Subcutaneous abdominal adipose tissue (tissue), 5 donors: ENCODE measurements around the gene WDTC1.
"Not testable (repeated sequence)": the region's sequence is repeated elsewhere in the genome, so short reads cannot be mapped to it uniquely, and the experiment has no call there.

Experiments used
- H3K27ac ChIP-seq: one replicate; pipeline ENCODE4 v1.7.0; 2013; ENCODE audit warnings: low read depth, mild to moderate bottlenecking, inconsistent platforms, low read length, moderate library complexity
- H3K27me3 ChIP-seq, 5 donors: one replicate each; pipeline ENCODE4 v1.7.0; 2013; ENCODE audit warnings: low read length in 5 of 5, inconsistent platforms in 1 of 5; ENCODE audit not compliant: control insufficient read depth in 5 of 5, insufficient read depth in 4 of 5
- H3K36me3 ChIP-seq, 5 donors: one replicate each; pipeline ENCODE4 v1.7.0; 2013; ENCODE audit warnings: low read length in 5 of 5; ENCODE audit not compliant: control insufficient read depth in 5 of 5, insufficient read depth in 5 of 5
- H3K4me1 ChIP-seq, 5 donors: one replicate each; pipeline ENCODE4 v1.7.0; 2013; ENCODE audit warnings: low read length in 5 of 5, mild to moderate bottlenecking in 3 of 5, moderate library complexity in 1 of 5; ENCODE audit not compliant: control insufficient read depth in 5 of 5, insufficient read depth in 5 of 5
- H3K4me3 ChIP-seq, 5 donors: one replicate each; pipeline ENCODE4 v1.7.0; 2013; ENCODE audit warnings: low read length in 5 of 5, low read depth in 1 of 5
- H3K9ac ChIP-seq, 5 donors: one replicate each; pipeline ENCODE4 v1.7.0; 2013; ENCODE audit warnings: low read length in 5 of 5, mild to moderate bottlenecking in 4 of 5, moderate library complexity in 3 of 5
- H3K9me3 ChIP-seq, 5 donors: one replicate each; pipeline ENCODE4 v1.7.0; 2013; ENCODE audit warnings: low read length in 5 of 5; ENCODE audit not compliant: control insufficient read depth in 5 of 5
- donor health status: healthy.
- donor health status: healthy.
- donor health status: healthy.
- donor health status: healthy.
- donor health status: healthy.

The WDTC1 gene

GRCh38 chr1:27241677-27242076 lies 7.2 kb downstream of the WDTC1 start:
- H3K9ac ChIP-seq: no peak overlapping the region
- no peak overlapping the region for H3K27ac ChIP-seq
- no peaks in the 10 kb centered on the region for H3K27me3 ChIP-seq
- no peaks in the 10 kb centered on the region for H3K9me3 ChIP-seq
- H3K4me3 ChIP-seq: no peak overlapping the region
- H3K36me3 ChIP-seq: peaks cover 0 to 3% (median 0%) of the 10 kb centered on the region in 5 donors
- peaks cover 0 to 5% (median 0%) of the 10 kb centered on the region in 5 donors for H3K4me1 ChIP-seq

- not testable (repeated sequence) for H3K27me3 ChIP-seq, H3K9me3 ChIP-seq, H3K36me3 ChIP-seq, H3K27ac ChIP-seq, H3K9ac ChIP-seq, H3K4me3 ChIP-seq, H3K4me1 ChIP-seq
Measured at GRCh38 chr1:27243665-27244064, 9.2 kb downstream of the WDTC1 start.

GRCh38 chr1:27246194-27246593 lies 11.8 kb downstream of the WDTC1 start:
- no peak overlapping the region for H3K27ac ChIP-seq
- H3K4me1 ChIP-seq: no peaks in the 10 kb centered on the region
- H3K27me3 ChIP-seq: no peaks in the 10 kb centered on the region
- no peaks in the 10 kb centered on the region for H3K9me3 ChIP-seq
- H3K4me3 ChIP-seq: no peak overlapping the region
- peaks cover 0 to 3% (median 0%) of the 10 kb centered on the region in 5 donors for H3K36me3 ChIP-seq
- H3K9ac ChIP-seq: no peak overlapping the region

- H3K4me3 ChIP-seq: no peak overlapping the region
- peaks cover 0 to 3% (median 0%) of the 10 kb centered on the region in 5 donors for H3K36me3 ChIP-seq
- H3K27ac ChIP-seq: no peak overlapping the region
- H3K9me3 ChIP-seq: no peaks in the 10 kb centered on the region
- no peaks in the 10 kb centered on the region for H3K27me3 ChIP-seq
- H3K4me1 ChIP-seq: no peaks in the 10 kb centered on the region
- no peak overlapping the region for H3K9ac ChIP-seq
Measured at GRCh38 chr1:27253596-27253995, 19.2 kb downstream of the WDTC1 start.

GRCh38 chr1:27255136-27255535 lies 20.7 kb downstream of the WDTC1 start:
- Histone ChIP-seq H3K9ac (no peak overlapping the region), H3K27ac (no peak overlapping the region), H3K4me1 (no peaks in the 10 kb centered on the region), H3K9me3 (no peaks in the 10 kb centered on the region), H3K27me3 (no peaks in the 10 kb centered on the region), H3K36me3 (peaks cover 0 to 3% (median 0%) of the 10 kb centered on the region in 5 donors), H3K4me3 (no peak overlapping the region)

- Histone ChIP-seq H3K9ac (no peak overlapping the region), H3K4me3 (no peak overlapping the region), H3K36me3 (peaks cover 3 to 8% (median 4%) of the 10 kb centered on the region in 5 donors), H3K27me3 (no peaks in the 10 kb centered on the region), H3K9me3 (no peaks in the 10 kb centered on the region), H3K4me1 (no peaks in the 10 kb centered on the region), H3K27ac (no peak overlapping the region)
Measured at GRCh38 chr1:27257155-27257554, 22.7 kb downstream of the WDTC1 start.

DNA sequence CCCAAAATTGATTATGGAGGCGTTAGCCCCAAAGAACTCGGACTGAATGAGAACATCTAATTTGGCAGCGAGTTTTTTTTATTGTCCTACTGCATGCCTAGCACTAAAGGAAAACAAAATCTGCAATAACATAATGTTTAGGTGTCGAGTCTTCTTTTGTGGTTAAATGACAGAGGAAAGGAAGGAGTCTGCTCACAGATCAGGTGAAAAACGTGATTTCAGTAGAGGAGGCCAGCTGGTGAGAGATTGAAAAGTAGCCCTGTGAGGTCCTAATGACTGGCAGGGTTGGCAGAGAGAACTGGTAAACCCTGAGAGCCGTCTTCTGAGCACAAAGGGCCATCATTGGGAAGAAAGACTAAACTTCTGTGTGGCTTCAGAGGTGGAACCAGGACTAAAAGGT lies 24.2 kb downstream of the WDTC1 start:
- Histone ChIP-seq H3K36me3 (peaks cover 3 to 12% (median 11%) of the 10 kb centered on the region in 5 donors), H3K9ac (no peak overlapping the region), H3K4me3 (no peak overlapping the region), H3K9me3 (no peaks in the 10 kb centered on the region), H3K4me1 (no peaks in the 10 kb centered on the region), H3K27me3 (no peaks in the 10 kb centered on the region), H3K27ac (no peak overlapping the region)

DNA sequence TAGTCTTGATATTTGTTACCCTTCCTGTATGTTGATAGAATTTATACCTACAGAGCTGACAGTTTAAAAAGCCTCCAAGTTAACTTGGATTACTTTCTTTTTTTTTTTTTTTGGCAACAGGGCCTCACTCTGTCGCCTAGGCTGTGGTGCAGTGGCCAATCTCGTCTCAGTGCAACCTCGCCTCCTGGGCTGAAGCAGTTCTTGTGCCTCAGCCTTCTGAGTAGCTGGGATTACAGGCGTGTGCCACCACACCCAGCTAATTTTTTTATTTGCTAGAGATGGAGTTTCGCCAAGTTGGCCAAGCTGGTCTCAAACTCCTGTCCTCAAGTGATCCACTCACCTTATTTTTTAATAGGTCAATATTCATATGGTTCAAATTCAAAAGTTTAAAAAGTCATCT lies 32.7 kb downstream of the WDTC1 start:
- Histone ChIP-seq H3K9me3 (no peaks in the 10 kb centered on the region), H3K4me3 (no peak overlapping the region)

DNA sequence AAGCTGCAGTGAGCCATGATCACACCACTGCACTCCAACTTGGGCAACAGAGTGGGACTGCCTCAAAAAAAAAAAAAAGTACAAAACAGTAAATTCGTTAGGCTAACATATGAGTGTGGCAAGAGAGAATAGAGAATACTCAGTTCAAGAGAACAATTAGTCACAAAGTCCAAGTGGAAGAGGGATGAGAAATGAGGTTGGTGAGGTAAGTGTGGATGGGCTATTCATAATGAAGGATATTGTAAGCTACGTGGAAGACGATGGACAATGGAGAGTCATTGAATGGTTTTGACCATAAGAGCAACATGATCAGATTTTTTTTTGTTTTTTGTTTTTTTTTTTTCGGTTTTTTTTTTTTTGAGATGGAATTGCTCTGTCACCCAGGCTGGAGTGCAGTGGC lies 34.8 kb downstream of the WDTC1 start:
- H3K4me1 ChIP-seq: no peaks in the 10 kb centered on the region

More for the DNA sequence above, 32.7 kb downstream of the WDTC1 start:
- H3K36me3 ChIP-seq: peaks cover 7 to 20% (median 11%) of the 10 kb centered on the region in 5 donors
- H3K4me1 ChIP-seq: no peaks in the 10 kb centered on the region
- no peaks in the 10 kb centered on the region for H3K27me3 ChIP-seq
- H3K27ac ChIP-seq: no peak overlapping the region
- no peak overlapping the region for H3K9ac ChIP-seq

DNA sequence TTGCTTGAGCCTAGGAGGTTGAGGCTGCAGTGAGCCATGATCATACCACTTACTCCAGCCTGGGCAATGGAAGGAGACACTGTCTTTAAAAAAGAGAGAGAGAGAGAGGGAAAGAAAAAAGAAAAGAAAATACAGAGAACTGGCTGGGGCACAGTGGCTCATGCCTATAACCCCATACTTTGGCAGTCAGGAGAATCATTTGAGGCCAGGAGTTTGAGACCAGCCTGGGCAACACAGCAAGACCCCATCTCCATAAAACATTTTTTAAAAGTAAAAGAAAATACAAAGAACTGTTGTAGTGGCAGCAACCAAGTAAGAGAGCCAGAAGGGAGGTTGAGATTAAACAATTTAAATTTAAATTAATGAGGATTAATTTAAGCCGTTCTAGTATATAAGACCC lies 39.8 kb downstream of the WDTC1 start:
- H3K36me3 ChIP-seq: peaks cover 0 to 4% (median 0%) of the 10 kb centered on the region in 5 donors
- no peaks in the 10 kb centered on the region for H3K9me3 ChIP-seq
- H3K27me3 ChIP-seq: no peaks in the 10 kb centered on the region
- H3K4me3 ChIP-seq: no peak overlapping the region
- no peaks in the 10 kb centered on the region for H3K4me1 ChIP-seq
- H3K27ac ChIP-seq: no peak overlapping the region
- no peak overlapping the region for H3K9ac ChIP-seq

More for the DNA sequence above, 34.8 kb downstream of the WDTC1 start:
- Histone ChIP-seq H3K9ac (no peak overlapping the region), H3K27ac (no peak overlapping the region), H3K27me3 (no peaks in the 10 kb centered on the region), H3K9me3 (no peaks in the 10 kb centered on the region), H3K4me3 (no peak overlapping the region), H3K36me3 (peaks cover 3 to 14% (median 9%) of the 10 kb centered on the region in 5 donors)

DNA sequence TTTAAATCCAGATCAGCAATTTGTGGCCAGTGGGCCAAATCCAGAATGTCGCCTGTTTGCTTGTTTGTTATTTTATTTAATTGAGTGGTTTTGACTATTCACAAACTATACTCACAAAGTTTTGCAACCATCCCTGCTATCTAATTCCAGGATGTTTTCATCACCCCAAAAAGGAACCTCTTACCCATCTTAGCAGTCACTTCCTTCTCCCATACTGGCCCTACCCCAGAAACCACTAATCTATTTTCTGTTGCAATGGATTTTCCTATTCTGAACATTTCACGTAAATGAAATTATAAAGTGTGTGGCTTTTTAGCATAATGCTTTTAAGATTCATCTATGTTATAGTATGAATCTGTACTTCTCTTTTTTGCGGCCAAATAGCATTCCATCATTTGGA lies 41.3 kb downstream of the WDTC1 start:
- peaks cover 0 to 4% (median 0%) of the 10 kb centered on the region in 5 donors for H3K36me3 ChIP-seq
- H3K27ac ChIP-seq: no peak overlapping the region
- no peaks in the 10 kb centered on the region for H3K27me3 ChIP-seq
- H3K9ac ChIP-seq: no peak overlapping the region
- no peaks in the 10 kb centered on the region for H3K4me1 ChIP-seq
- no peaks in the 10 kb centered on the region for H3K9me3 ChIP-seq
- H3K4me3 ChIP-seq: no peak overlapping the region
